H7 (cell line): ENCODE results near the gene PDF. TPM values are rescaled to one million over a fixed set of nuclear protein-coding genes. Genes with fewer than 3 reads are reported as not detected.
"Not testable (repeated sequence)": the region's sequence is repeated elsewhere in the genome, so short reads cannot be mapped to it uniquely, and the experiment has no call there.

Experiments used
- DNase-seq: peaks from one replicate; pipeline ENCODE4 v3.0.0; 2012
- H3K27me3 ChIP-seq: 2 replicates; pipeline ENCODE4 v1.6.0; 2011; ENCODE audit warnings: mild to moderate bottlenecking, low read length; ENCODE audit not compliant: control insufficient read depth, insufficient read depth
- H3K36me3 ChIP-seq: replicated peaks from 2 replicates; pipeline ENCODE4 v1.5.1; 2011; ENCODE audit warnings: low read length; ENCODE audit not compliant: control insufficient read depth, insufficient read depth
- H3K4me3 ChIP-seq: 2 replicates; pipeline ENCODE4 v1.5.1; 2011; ENCODE audit warnings: low read depth, mild to moderate bottlenecking, control low read depth, low read length, moderate library complexity; ENCODE audit not compliant: insufficient read depth
- total RNA-seq: library from RNA; depleted of rRNA; stranded (reverse); fragments of >200 nt; shearing (Covaris generic); gene quantifications from 2 replicates; pipeline ENCODE4 v1.2.3, GENCODE V29; 2014; rRNA removed

Gene PDF
- total RNA-seq = 23.9 and 25.3 TPM in 2 replicates

DNA sequence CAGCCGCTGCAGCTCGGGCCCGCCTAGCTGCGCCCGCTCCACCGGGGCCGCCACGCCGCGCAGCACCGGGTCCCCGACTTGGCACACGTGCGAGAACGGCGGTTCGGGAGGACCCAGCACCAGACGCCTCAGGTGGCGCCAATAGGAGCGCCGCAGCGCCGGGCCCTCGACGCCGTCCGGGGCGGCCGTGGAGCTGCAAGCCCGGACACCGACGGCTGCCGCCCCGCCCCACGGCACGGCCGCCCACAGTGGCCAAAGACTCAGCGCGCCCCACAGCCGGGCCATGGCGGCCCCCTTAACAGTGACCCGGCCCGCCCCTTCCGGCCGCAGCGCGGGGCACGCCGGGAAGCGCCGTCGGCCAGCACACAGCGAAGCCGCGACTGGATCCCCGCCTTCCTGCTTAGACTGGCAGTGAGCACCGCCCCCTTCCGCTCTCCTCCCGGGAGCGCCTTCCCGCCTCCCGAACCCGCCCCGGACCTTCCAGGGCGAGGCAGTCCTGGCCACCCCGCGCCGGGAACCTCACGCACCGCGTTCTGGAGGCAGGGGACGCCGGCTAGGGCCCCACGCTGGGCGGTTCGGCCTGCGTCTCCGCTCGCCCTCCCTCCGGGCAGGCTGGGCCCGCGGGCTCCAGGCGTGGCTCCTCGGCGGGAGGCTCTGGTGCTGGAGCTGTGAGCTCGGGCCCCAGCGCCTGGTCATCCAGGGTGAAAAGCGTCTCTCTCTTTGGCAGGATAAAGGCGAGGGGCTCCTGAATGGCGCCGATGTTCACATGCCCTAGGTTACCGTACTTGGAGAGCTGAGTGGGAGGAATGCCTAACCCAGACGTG lies at the start of gene PDF:
TSS of gene PDF (minus strand) at position 303 of the 824 bp plus-strand sequence. CDS start at position 285, 18 bp downstream.
- peak; percentile 99 for DNase-seq
- H3K27me3 ChIP-seq = no peaks in the 10 kb centered on the region
- peak within 1 kb of the TSS; percentile 86 for H3K4me3 ChIP-seq
- H3K36me3 ChIP-seq = peaks cover 35% of the 10 kb centered on the region

GRCh38 chr16:69378760-69379159 lies 48.4 kb upstream of the PDF start:
- no peak for DNase-seq
- Histone ChIP-seq H3K27me3 (no peaks in the 10 kb centered on the region), H3K4me3 (no peak overlapping the region), H3K36me3 (peaks cover 21% of the 10 kb centered on the region)

- no peak for DNase-seq
- H3K36me3 ChIP-seq = peaks cover 19% of the 10 kb centered on the region
- no peaks in the 10 kb centered on the region for H3K27me3 ChIP-seq
- no peak overlapping the region for H3K4me3 ChIP-seq
Measured at GRCh38 chr16:69378036-69378435, 47.6 kb upstream of the PDF start.

DNA sequence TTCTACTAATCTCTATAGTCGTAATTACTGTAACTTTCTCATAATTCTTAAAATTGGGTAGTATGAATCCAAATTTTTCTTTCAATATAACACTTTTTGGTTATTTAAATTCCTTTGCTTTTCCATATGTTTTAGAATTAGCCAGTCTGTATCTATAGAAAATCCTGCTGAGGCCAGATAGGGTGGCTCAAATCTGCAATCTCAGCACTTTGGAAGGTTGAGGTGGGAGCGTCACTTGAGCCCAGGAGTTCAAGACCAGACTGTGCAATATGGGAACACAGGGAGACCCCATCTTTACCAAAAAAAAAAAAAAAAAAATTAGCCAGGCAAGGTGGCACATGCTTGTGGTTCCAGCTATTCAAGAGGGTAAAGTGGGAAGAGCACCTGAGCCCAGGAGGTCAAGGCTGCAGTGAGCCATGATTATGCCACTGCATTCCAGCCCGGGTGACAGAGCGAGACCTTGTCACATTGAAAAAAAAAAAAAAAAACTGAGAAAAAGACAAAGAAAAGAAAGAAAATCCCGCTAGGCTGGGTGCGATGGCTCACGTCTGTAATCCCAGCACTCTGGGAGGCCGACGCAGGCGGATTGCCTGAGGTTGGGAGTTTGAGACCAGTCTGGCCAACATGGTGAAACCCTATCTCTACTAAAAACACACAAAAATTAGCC lies 46.1 kb upstream of the PDF start:
- DNase-seq = no peak

GRCh38 chr16:69373019-69373418 lies 42.6 kb upstream of the PDF start:
- H3K27me3 ChIP-seq = no peaks in the 10 kb centered on the region
- no peak for DNase-seq
- no peak overlapping the region for H3K4me3 ChIP-seq
- peaks cover 18% of the 10 kb centered on the region for H3K36me3 ChIP-seq

More for the DNA sequence above, 46.1 kb upstream of the PDF start:
- no peak overlapping the region for H3K4me3 ChIP-seq
- no peaks in the 10 kb centered on the region for H3K27me3 ChIP-seq
- H3K36me3 ChIP-seq = peaks cover 11% of the 10 kb centered on the region

GRCh38 chr16:69371564-69371963 lies 41.2 kb upstream of the PDF start:
- DNase-seq = no peak
- Histone ChIP-seq H3K27me3 (no peaks in the 10 kb centered on the region), H3K4me3 (no peak overlapping the region), H3K36me3 (peaks cover 24% of the 10 kb centered on the region)

GRCh38 chr16:69368866-69369265 lies 38.5 kb upstream of the PDF start:
- DNase-seq = no peak
- peaks cover 33% of the 10 kb centered on the region for H3K36me3 ChIP-seq
- H3K27me3 ChIP-seq = no peaks in the 10 kb centered on the region

DNA sequence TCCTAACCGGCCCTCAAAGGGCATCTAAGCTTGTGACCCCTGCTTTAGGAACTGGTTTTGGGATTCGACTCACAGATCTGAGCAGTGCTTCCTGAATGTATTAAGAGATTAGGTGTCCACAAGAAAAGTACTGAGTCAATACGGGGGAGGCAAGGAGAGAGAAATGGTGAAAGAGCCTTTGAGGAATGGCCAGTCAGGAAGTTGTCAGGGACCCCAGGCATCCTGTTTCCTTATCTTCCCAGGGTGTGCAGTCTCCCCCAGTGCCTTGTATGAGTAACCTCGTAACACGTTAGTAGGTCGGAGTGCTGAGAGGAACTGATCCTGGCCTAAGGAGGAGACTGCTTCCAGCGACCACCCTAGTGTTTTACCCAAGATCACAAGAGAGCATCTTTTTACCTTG lies 37.6 kb upstream of the PDF start:
- no peaks in the 10 kb centered on the region for H3K27me3 ChIP-seq

More at GRCh38 chr16:69368866-69369265, 38.5 kb upstream of the PDF start:
- H3K4me3 ChIP-seq = no peak overlapping the region

GRCh38 chr16:69366431-69366830 lies 36.0 kb upstream of the PDF start:
- no peak for DNase-seq
- H3K36me3 ChIP-seq = peaks cover 31% of the 10 kb centered on the region
- no peaks in the 10 kb centered on the region for H3K27me3 ChIP-seq
- no peak overlapping the region for H3K4me3 ChIP-seq

More for the DNA sequence above, 37.6 kb upstream of the PDF start:
- Histone ChIP-seq H3K36me3 (peaks cover 33% of the 10 kb centered on the region), H3K4me3 (no peak overlapping the region)
- no peak for DNase-seq

DNA sequence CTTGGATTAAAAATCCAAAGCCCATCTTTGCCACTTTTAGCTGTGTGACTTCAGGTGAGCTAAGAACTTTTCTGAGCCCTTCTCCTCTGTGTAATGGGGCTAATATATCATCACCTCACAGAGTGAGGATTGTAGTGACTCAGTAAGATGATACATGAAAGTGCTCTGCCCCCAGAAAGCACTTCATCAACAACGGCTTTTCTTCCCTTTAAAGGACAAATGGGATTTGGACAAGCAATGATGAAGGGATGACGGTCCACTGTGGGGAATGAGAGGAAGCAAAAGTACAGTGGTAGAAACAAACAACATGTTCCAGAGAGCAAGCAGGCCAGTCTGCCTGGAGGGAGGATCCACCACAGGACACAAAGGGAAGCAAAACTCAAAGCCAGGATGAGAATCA lies 35.5 kb upstream of the PDF start:
- Histone ChIP-seq H3K36me3 (peaks cover 31% of the 10 kb centered on the region), H3K4me3 (no peak overlapping the region), H3K27me3 (no peaks in the 10 kb centered on the region)
- DNase-seq = no peak

DNA sequence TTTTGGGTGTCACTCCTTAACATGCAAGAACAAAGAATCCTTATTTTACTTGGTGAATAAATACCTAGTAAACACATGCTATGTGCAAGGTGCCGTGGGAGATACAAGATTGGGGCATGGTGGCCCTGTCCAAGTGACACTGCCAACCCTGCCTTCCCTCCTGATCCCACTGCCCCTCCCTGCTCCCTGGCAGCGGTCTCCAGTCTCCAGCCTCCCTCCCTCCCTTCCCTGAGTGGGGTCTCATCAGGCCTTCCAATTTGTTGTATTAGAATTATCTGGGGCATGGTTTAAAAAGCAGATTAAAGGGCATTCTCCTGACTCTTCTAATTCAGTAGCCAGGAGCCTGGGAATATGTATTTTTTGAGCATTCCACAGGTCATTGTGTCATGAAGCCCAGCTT lies 33.7 kb upstream of the PDF start:
- no peaks in the 10 kb centered on the region for H3K27me3 ChIP-seq
- peaks cover 22% of the 10 kb centered on the region for H3K36me3 ChIP-seq

DNA sequence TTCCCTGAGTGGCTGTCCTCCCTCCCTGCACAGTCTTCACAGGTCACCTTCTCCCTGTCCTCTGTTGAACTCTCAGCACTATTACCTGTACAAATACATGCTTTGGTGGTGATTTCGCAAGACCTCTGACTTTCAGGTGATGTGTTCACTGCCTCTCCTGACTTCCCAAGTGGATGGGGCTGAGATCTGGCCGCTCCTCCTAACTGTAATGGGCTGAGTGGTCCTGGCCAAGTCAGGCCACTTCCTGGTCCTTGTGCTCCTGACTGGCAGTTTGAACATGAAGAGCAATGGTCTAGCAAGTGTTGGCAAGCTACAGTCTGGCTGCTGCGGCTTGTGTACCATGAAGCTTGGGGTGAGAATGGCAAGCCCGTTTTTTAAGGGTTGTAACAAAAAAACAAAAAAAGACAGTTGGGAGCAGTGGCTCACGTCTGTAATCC lies 32.9 kb upstream of the PDF start:
- no peak overlapping the region for H3K4me3 ChIP-seq
- no peaks in the 10 kb centered on the region for H3K27me3 ChIP-seq
- H3K36me3 ChIP-seq = peaks cover 19% of the 10 kb centered on the region
- DNase-seq = no peak

More for the DNA sequence above, 33.7 kb upstream of the PDF start:
- H3K4me3 ChIP-seq = no peak overlapping the region
- DNase-seq = no peak

DNA sequence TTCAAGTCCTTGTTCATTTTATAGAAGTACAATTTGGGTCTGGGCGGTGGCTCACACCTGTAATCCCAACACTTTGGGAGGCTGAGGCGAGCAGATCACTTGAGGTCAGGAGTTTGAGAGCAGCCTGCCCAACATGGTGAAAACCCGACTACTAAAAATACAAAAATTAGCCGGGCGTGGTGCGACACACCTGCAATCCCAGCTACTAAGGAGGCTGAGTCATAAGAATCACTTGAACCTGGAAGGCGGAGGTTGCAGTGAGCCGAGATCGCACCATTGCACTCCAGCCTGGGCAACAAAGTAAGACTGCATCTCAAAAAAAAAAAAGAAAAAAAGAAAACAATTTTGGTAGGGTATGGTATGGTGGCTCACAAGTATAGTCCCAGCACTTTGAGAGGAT lies 29.7 kb upstream of the PDF start:
- DNase-seq, H3K27me3 ChIP-seq, H3K36me3 ChIP-seq, H3K4me3 ChIP-seq: not testable (repeated sequence)

DNA sequence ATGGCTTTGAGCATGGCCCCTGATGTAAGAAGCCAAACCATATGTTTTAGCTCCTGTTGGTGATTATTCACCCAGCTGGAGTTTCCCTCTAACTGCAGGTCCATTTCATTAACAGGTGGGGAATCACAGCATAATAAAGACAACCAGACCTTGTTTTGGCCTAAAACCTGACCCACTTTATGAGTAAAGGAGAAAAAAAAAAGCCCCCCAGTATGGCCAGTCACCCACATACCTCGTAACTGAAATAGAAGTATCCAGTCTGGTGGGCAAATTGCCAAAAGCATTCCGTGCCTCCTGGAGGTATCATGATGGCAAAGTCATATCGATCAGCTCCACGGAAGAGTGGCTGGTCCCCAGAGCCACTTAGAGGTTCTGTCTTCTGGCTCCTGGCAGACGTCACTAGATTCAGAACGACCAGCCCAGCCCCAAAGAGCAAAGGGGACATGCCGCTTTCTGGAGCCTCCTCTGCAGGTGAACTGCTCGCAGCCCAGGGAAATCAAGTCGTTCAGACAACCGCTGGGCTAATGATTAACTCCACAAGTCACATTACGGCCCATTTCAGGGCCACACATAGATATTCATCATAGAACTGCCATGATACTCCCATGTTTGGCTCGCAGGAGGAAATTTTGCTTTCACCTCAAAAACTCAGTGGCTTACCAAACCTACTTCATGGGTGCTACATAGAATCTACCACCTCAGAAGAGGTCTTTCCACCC lies 21.1 kb upstream of the PDF start, which contains the start of gene TMED6:
TSS of gene TMED6 (minus strand) at position 478 of the 719 bp plus-strand sequence. CDS start at position 445, 33 bp downstream.
- no peak for DNase-seq
- no peak within 1 kb of the TSS for H3K4me3 ChIP-seq
- no peaks in the 10 kb centered on the region for H3K27me3 ChIP-seq
- no peaks in the 10 kb centered on the region; the same call in 1 of the 2 replicates for H3K36me3 ChIP-seq
